Left lung (tissue), 10 donors: ENCODE measurements around the gene C3orf62. TPM values are rescaled to one million over a fixed set of nuclear protein-coding genes. Genes with fewer than 3 reads are reported as not detected.

Source experiments
- ATAC-seq: fragments of 200-7000 bp; cut with Tn5 transposase; one replicate; pipeline ENCODE4 v1.9.1; 2020; ENCODE audit warnings: moderate library complexity
- DNase-seq, 4 donors: peaks; one replicate each; pipeline ENCODE4 v3.0.0-alpha.2; 2013 to 2020
- H3K27ac ChIP-seq, 2 donors: fragments of 200-600 bp; sonication (generic) in 1 of 2; one replicate each; pipeline versions ENCODE4 v1.5.0 to v1.8.0; 2020 to 2021
- H3K27me3 ChIP-seq, 2 donors: fragments of 200-600 bp; sonication (generic) in 1 of 2; one replicate each; pipeline versions ENCODE4 v1.5.0 to v1.8.0; 2020 to 2021
- H3K36me3 ChIP-seq, 2 donors: fragments of 200-600 bp; sonication (generic) in 1 of 2; one replicate each; pipeline versions ENCODE4 v1.5.0 to v1.8.0; 2020 to 2021
- H3K4me1 ChIP-seq, 2 donors: fragments of 200-600 bp; one replicate each; pipeline ENCODE4 v1.8.0; 2021
- H3K4me3 ChIP-seq, 2 donors: fragments of 200-600 bp; sonication (generic) in 1 of 2; one replicate each; pipeline versions ENCODE4 v1.5.0 to v1.8.0; 2020 to 2021; ENCODE audit warnings: mild to moderate bottlenecking in 1 of 2
- H3K9me3 ChIP-seq, 2 donors: fragments of 200-600 bp; sonication (generic) in 1 of 2; one replicate each; pipeline versions ENCODE4 v1.5.0 to v1.8.0; 2020 to 2021
- intact Hi-C, 2 donors: fragments of 100-400 bp; cut with DNase I; formaldehyde crosslinking; loops; one replicate each; pipeline versions ENCODE4 v1.11.2 to v1.14.2; 2022
- polyA plus RNA-seq, 6 donors: library from polyadenylated mRNA; unstranded; fragments of 120-200 nt; gene quantifications; one replicate each; pipeline ENCODE4 v1.2.1, GENCODE V29; 2013; ENCODE audit not compliant: insufficient read length in 6 of 6
- total RNA-seq, 2 donors: library from RNA; stranded (reverse); fragmentation: NEBNext Ultra II Directional; extraction: Animal tissue kit (Norgen Biotek cat#: 25700); gene quantifications; one replicate each; pipeline ENCODE4 v1.2.1, GENCODE V29; 2021
- TF ChIP-seq, protein P1 (sequence below), 2 donors: fragments of 200-600 bp; sonication (generic) in 1 of 2; IDR thresholded peaks; one replicate each; pipeline versions ENCODE4 v1.5.0 to v1.8.0; 2021; ENCODE audit warnings: antibody characterized with exemption in 2 of 2
- donor health status: DM: no; HTN: yes; CAD: no.
- donor health status: DM: no; HTN: no; CAD: no.

Gene C3orf62
- total and polyA plus RNA-seq, 8 donors, result 4.2 to 13.7 (median 11.0) TPM

- intact Hi-C loops, result no loop called here
- ATAC-seq (no peak), DNase-seq (no peak)
- Histone ChIP-seq H3K4me1 (peaks cover 13 to 34% of the 10 kb centered on the region in 2 donors), H3K27ac (no peak overlapping the region), H3K36me3 (peaks cover 0 to 60% of the 10 kb centered on the region in 2 donors), H3K4me3 (no peak overlapping the region), H3K27me3 (no peaks in the 10 kb centered on the region), H3K9me3 (no peaks in the 10 kb centered on the region)
- TF ChIP-seq, protein P1, sequence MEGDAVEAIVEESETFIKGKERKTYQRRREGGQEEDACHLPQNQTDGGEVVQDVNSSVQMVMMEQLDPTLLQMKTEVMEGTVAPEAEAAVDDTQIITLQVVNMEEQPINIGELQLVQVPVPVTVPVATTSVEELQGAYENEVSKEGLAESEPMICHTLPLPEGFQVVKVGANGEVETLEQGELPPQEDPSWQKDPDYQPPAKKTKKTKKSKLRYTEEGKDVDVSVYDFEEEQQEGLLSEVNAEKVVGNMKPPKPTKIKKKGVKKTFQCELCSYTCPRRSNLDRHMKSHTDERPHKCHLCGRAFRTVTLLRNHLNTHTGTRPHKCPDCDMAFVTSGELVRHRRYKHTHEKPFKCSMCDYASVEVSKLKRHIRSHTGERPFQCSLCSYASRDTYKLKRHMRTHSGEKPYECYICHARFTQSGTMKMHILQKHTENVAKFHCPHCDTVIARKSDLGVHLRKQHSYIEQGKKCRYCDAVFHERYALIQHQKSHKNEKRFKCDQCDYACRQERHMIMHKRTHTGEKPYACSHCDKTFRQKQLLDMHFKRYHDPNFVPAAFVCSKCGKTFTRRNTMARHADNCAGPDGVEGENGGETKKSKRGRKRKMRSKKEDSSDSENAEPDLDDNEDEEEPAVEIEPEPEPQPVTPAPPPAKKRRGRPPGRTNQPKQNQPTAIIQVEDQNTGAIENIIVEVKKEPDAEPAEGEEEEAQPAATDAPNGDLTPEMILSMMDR (IDR thresholded peaks at IDR 0.05), result no peak
These were observed 3.1 kb downstream of the C3orf62 start for GRCh38 chr3:49273825-49274532.

GRCh38 chr3:49271047-49271446 lies 6.0 kb downstream of the C3orf62 start:
- peaks cover 4% of the 10 kb centered on the region in 2 donors for H3K4me1 ChIP-seq
- peaks cover 0 to 50% of the 10 kb centered on the region in 2 donors for H3K36me3 ChIP-seq
- no peak for DNase-seq
- no peak overlapping the region for H3K4me3 ChIP-seq
- peak overlapping the region in 1 of 2 donors; percentile 16 for H3K27ac ChIP-seq
- no peaks in the 10 kb centered on the region for H3K27me3 ChIP-seq
- no peaks in the 10 kb centered on the region for H3K9me3 ChIP-seq
- TF ChIP-seq, protein P1 (IDR thresholded peaks at IDR 0.05), result no peak
- peak; percentile 20 for ATAC-seq
- intact Hi-C loops, result no loop called here

GRCh38 chr3:49270156-49270500 lies 6.9 kb downstream of the C3orf62 start:
- Histone ChIP-seq H3K27me3 (no peaks in the 10 kb centered on the region), H3K4me1 (no peaks in the 10 kb centered on the region), H3K36me3 (peaks cover 0 to 50% of the 10 kb centered on the region in 2 donors), H3K4me3 (no peak overlapping the region), H3K27ac (no peak overlapping the region), H3K9me3 (no peaks in the 10 kb centered on the region)
- ATAC-seq (no peak), DNase-seq (no peak)
- TF ChIP-seq, protein P1 (IDR thresholded peaks at IDR 0.05), result no peak
- intact Hi-C loops, result no loop called here

DNA sequence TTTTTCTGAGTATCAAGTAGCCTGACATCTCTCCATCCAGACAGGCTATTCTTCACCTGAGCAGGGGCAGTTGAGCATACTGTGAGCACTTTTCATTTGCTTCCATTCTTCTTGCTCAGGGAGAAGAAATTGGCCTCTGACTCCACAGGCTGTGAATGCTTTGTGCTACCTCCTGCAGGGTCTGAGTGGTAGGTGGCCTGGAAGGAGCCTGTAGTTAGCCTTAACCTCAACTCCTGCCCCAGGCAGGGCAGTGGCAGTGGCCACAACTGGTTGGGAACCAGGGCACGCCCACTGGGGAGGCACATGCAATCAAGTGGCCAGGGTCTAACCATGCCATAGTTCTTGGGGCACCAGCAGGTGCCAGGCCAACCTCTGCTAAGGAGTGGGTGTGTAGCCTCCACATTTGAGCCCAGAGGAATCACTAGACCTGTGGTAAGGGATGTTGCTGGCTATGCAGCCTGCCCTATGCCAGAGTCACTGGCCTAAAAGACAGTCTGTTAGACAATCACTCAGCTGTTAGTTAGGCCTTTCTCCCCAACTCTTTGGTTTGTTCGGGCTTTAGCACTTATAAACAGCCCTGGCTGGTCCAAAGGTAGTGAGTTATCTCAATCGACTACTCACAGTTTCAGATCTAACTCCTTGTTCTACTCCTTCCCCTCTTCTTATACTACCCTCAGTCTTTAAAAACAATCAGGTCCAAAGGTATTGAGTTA lies 7.4 kb downstream of the C3orf62 start:
- no peaks in the 10 kb centered on the region for H3K4me1 ChIP-seq

More for the DNA sequence above, 7.4 kb downstream of the C3orf62 start:
- no peak for DNase-seq
- no peak for ATAC-seq
- intact Hi-C loops, result no loop called here
- no peaks in the 10 kb centered on the region for H3K9me3 ChIP-seq
- H3K36me3 ChIP-seq, result peaks cover 0 to 50% of the 10 kb centered on the region in 2 donors
- H3K27ac ChIP-seq, result no peak overlapping the region
- TF ChIP-seq, protein P1 (IDR thresholded peaks at IDR 0.05), result no peak
- H3K27me3 ChIP-seq, result no peaks in the 10 kb centered on the region
- H3K4me3 ChIP-seq, result no peak overlapping the region
